ENCODE data around the gene OGDH. TPM values are rescaled to one million over a fixed set of nuclear protein-coding genes. Genes with fewer than 3 reads are reported as not detected.

The OGDH gene
- total RNA-seq, 2 donors from 2014 or later: 123 to 132 TPM

- DNase-seq (ENCODE audit: low spot score): no peak
- intact Hi-C loops (cut with DNase I): no loop called here
Observed at GRCh38 chr7:44632196-44632595, 25.8 kb downstream of the OGDH start.

- peak; percentile 90 for DNase-seq (ENCODE audit: low spot score)
- intact Hi-C loops (cut with DNase I): no loop called here
Observed at GRCh38 chr7:44633254-44634186, 27.1 kb downstream of the OGDH start.

GRCh38 chr7:44634187-44634838, 27.9 kb downstream of the OGDH start:
- DNase-seq (ENCODE audit: low spot score): no peak
- intact Hi-C loops (cut with DNase I): no loop called here

- intact Hi-C loops (cut with DNase I): no loop called here
- no peak for DNase-seq (ENCODE audit: low spot score)
Observed at GRCh38 chr7:44634839-44635591, 28.6 kb downstream of the OGDH start.

- intact Hi-C loops (cut with DNase I): no loop called here
- DNase-seq (ENCODE audit: low spot score): no peak
Observed at GRCh38 chr7:44636041-44636584, 29.7 kb downstream of the OGDH start.

- intact Hi-C loops (cut with DNase I): no loop called here
Observed at GRCh38 chr7:44636926-44637325, 30.5 kb downstream of the OGDH start.

GRCh38 chr7:44637788-44638594, 31.6 kb downstream of the OGDH start:
- intact Hi-C loops (cut with DNase I): no loop called here
- DNase-seq (ENCODE audit: low spot score): peak; percentile 89

More at GRCh38 chr7:44636926-44637325, 30.5 kb downstream of the OGDH start:
- no peak for DNase-seq (ENCODE audit: low spot score)

- peak; percentile 86 for DNase-seq (ENCODE audit: low spot score)
- intact Hi-C loops (cut with DNase I): no loop called here
Observed at GRCh38 chr7:44638611-44639557, 32.5 kb downstream of the OGDH start.

GRCh38 chr7:44639671-44640321, 33.4 kb downstream of the OGDH start:
- DNase-seq (ENCODE audit: low spot score): no peak
- intact Hi-C loops (cut with DNase I): no loop called here

- no peak for DNase-seq (ENCODE audit: low spot score)
- intact Hi-C loops (cut with DNase I): no loop called here
Observed at GRCh38 chr7:44643206-44643605, 36.8 kb downstream of the OGDH start.

- intact Hi-C loops (cut with DNase I): no loop called here
- no peak for DNase-seq (ENCODE audit: low spot score)
Observed at GRCh38 chr7:44645254-44645653, 38.8 kb downstream of the OGDH start.

- intact Hi-C loops (cut with DNase I): no loop called here
- no peak for DNase-seq (ENCODE audit: low spot score)
Observed at GRCh38 chr7:44645696-44646095, 39.3 kb downstream of the OGDH start.

- DNase-seq (ENCODE audit: low spot score): no peak
- intact Hi-C loops (cut with DNase I): no loop called here
Observed at GRCh38 chr7:44646176-44646920, 39.9 kb downstream of the OGDH start.

GRCh38 chr7:44646921-44647636, 40.7 kb downstream of the OGDH start:
- intact Hi-C loops (cut with DNase I): no loop called here

GRCh38 chr7:44647981-44648714, 41.7 kb downstream of the OGDH start:
- no peak for DNase-seq (ENCODE audit: low spot score)
- intact Hi-C loops (cut with DNase I): no loop called here

More at GRCh38 chr7:44646921-44647636, 40.7 kb downstream of the OGDH start:
- no peak for DNase-seq (ENCODE audit: low spot score)

Measured in posterior vena cava (tissue), 2 donors.